ENCODE measurements around the gene ARMC3.

Gene ARMC3

GRCh38 chr10:22990443-22990842 is 62.6 kb downstream of the ARMC3 start:
- no peak for DNase-seq (ENCODE audit: insufficient read length, low spot score)
- FAIRE-seq: no peak

GRCh38 chr10:22992075-22992474 is 64.2 kb downstream of the ARMC3 start:
- DNase-seq (ENCODE audit: insufficient read length, low spot score) (no peak), FAIRE-seq (peak; percentile 58)

GRCh38 chr10:22992621-22993020 is 64.8 kb downstream of the ARMC3 start:
- FAIRE-seq: no peak
- no peak for DNase-seq (ENCODE audit: insufficient read length, low spot score)

GRCh38 chr10:22993314-22993713 is 65.5 kb downstream of the ARMC3 start:
- FAIRE-seq: no peak
- no peak for DNase-seq (ENCODE audit: insufficient read length, low spot score)

- DNase-seq (ENCODE audit: insufficient read length, low spot score) (no peak), FAIRE-seq (no peak)
Measured at GRCh38 chr10:22997096-22997495, 69.2 kb downstream of the ARMC3 start.

- DNase-seq (ENCODE audit: insufficient read length, low spot score): no peak
- FAIRE-seq: no peak
Measured at GRCh38 chr10:22998091-22998490, 70.2 kb downstream of the ARMC3 start.

- no peak for DNase-seq (ENCODE audit: insufficient read length, low spot score)
- no peak for FAIRE-seq
Measured at GRCh38 chr10:22999942-23000341, 72.1 kb downstream of the ARMC3 start.

GRCh38 chr10:23001901-23002516 is 74.2 kb downstream of the ARMC3 start:
- no peak for DNase-seq (ENCODE audit: insufficient read length, low spot score)
- no peak for FAIRE-seq

- no peak for FAIRE-seq
- DNase-seq (ENCODE audit: insufficient read length, low spot score): no peak
Measured at GRCh38 chr10:23005150-23005549, 77.3 kb downstream of the ARMC3 start.

- DNase-seq (ENCODE audit: insufficient read length, low spot score): no peak
- no peak for FAIRE-seq
Measured at GRCh38 chr10:23013581-23014335, 85.9 kb downstream of the ARMC3 start.

GRCh38 chr10:23015021-23015707 is 87.3 kb downstream of the ARMC3 start:
- DNase-seq (ENCODE audit: insufficient read length, low spot score): no peak
- peak; percentile 76 for FAIRE-seq

GRCh38 chr10:23016636-23017035 is 88.8 kb downstream of the ARMC3 start:
- FAIRE-seq: no peak

GRCh38 chr10:23019633-23020032 is 91.8 kb downstream of the ARMC3 start:
- FAIRE-seq (no peak), DNase-seq (ENCODE audit: insufficient read length, low spot score) (no peak)

More at GRCh38 chr10:23016636-23017035, 88.8 kb downstream of the ARMC3 start:
- DNase-seq (ENCODE audit: insufficient read length, low spot score): no peak

- DNase-seq (ENCODE audit: insufficient read length, low spot score) (no peak), FAIRE-seq (no peak)
Measured at GRCh38 chr10:23021430-23021829, 93.6 kb downstream of the ARMC3 start.

GRCh38 chr10:23024002-23024401 is 96.1 kb downstream of the ARMC3 start:
- FAIRE-seq: no peak
- DNase-seq (ENCODE audit: insufficient read length, low spot score): no peak

GRCh38 chr10:23031318-23031717 is 103.5 kb downstream of the ARMC3 start:
- DNase-seq (ENCODE audit: insufficient read length, low spot score): no peak
- FAIRE-seq: no peak

- no peak for FAIRE-seq
Measured at GRCh38 chr10:23034790-23035189, 106.9 kb downstream of the ARMC3 start.

GRCh38 chr10:23035569-23035968 is 107.7 kb downstream of the ARMC3 start:
- FAIRE-seq: no peak
- no peak for DNase-seq (ENCODE audit: insufficient read length, low spot score)

More at GRCh38 chr10:23034790-23035189, 106.9 kb downstream of the ARMC3 start:
- DNase-seq (ENCODE audit: insufficient read length, low spot score): no peak

- DNase-seq (ENCODE audit: insufficient read length, low spot score): no peak
- FAIRE-seq: no peak
Measured at GRCh38 chr10:23037152-23037551, 109.3 kb downstream of the ARMC3 start.

- no peak for FAIRE-seq
- no peak for DNase-seq (ENCODE audit: insufficient read length, low spot score)
Measured at GRCh38 chr10:23037561-23037960, 109.7 kb downstream of the ARMC3 start.

- DNase-seq (ENCODE audit: insufficient read length, low spot score) (no peak), FAIRE-seq (no peak)
Measured at GRCh38 chr10:23038172-23038571, 110.3 kb downstream of the ARMC3 start.

- no peak for FAIRE-seq
- DNase-seq (ENCODE audit: insufficient read length, low spot score): no peak
Measured at GRCh38 chr10:23040002-23040401, 112.1 kb downstream of the ARMC3 start.
